Fibroblast of the conjunctiva (primary cell): ENCODE data around the gene SYTL2.
A peak's percentile ranks its signal among the peaks of the same experiment; 100 is the strongest.

Source experiments
- DNase-seq: peaks from one replicate; pipeline ENCODE4 v3.0.0-alpha.2; 2010; ENCODE audit warnings: low read depth

Gene SYTL2

DNA sequence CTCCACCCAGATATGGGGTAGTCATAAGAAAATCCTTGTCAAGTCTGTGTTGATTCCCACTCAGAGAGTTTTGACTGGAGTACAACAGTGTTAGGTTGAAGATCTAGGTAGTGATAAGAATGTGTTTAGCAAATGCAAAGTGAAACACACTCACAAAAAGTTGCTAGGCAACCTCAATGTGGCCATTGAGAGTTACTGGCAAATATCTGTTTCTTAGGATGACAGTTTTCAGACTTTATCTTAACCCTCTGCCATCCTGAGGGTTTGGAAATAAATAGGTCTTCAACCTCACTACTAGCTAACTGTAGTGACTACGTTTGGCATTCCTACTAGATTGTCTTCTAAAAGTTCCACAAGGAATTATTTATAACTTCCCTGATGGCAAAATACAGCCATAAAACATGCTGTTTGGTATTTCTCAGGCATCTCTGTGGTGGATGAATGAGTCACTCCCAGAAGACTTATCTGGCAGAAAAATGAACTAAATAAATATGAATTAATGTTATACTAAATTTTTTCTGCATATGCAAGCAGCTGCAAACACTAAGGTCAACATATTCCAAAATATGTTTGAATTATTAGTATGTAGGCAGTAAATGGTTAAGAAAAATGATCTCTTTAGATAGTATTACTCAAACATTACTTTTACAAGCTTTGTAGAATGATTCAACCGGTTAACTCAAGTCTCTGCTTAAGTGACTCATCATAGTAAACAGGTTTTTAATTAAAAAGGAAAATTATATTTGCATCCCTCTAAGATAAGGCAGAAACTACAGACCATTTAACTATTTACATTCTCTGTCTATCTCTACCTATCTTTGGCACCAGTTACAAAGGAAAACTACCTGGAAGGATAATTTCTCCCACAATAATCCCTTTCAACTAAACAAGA, 17.1 kb upstream of the SYTL2 start:
- peak; percentile 60 for DNase-seq

DNA sequence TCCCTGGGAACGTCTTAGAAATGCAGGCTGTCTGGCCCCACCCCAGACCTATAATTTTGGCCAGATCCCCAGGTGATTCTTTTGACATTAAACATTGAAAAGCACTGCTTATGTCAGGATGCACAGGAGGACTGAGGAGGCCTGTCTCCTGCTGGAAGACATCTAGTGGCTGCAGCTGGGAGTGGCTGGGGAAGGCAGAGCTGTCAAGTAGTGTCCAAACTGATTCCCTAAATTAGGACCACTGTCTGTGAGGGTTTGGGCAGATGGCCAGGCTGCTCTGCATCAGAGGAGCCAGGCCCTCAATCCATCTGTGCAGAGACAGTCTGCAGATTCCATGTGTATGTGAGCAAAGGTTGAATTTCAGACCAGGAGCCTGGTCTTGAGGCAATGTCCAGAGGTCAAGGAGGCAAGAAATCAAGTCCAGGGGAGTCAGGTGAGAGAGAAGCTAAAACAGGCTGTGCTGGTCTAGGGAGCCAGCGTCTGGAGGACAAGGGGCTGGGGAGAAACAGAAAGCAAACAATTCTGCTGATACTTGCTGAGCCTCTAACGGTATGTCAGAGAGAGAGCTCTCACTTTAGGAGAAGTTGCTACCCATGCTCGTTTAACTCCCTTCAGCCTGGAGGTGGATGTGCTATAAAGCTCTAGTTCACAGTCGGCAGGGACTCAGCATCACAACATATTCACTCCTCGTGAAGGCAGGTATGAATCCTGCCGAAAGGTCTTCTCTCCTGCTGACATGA, 15.3 kb upstream of the SYTL2 start:
- no peak for DNase-seq

DNA sequence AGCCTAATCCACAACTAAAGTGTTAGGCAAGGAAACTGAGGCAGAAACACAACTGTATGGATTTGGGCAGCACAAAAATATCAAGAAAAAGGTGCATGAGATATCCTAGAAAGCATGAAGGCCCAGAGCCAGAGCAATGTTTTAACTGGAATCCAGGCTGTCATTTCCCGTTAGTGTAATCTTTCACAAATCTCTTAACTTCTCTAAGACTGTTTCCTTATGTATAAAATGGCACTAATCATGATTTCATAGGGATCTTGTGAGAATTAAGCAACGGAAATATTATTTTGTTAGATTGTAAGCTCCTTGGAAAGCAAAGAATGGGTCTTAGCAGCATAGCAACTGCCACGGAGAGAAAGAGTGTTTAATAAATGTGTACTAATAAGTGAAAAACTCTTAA, 14.7 kb upstream of the SYTL2 start:
- no peak for DNase-seq

DNA sequence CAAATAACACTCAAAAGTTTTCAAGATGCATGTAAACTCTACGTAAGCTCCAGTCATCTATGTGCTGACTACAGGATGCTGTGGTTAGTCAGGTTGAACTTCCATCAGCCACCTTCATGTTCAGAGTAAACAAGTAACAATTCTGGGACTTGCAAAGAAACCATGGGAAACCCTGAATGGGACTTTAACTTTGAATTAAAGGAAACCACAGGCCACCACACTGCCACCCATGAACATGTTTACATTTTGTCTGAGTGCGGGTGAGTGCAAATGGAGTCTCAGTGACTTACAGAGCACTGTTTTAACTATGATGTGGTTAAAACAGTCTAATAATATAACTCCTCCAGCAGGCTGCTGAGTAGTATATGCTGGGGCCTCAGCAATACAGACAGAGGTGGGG, 12.9 kb upstream of the SYTL2 start:
- no peak for DNase-seq

DNA sequence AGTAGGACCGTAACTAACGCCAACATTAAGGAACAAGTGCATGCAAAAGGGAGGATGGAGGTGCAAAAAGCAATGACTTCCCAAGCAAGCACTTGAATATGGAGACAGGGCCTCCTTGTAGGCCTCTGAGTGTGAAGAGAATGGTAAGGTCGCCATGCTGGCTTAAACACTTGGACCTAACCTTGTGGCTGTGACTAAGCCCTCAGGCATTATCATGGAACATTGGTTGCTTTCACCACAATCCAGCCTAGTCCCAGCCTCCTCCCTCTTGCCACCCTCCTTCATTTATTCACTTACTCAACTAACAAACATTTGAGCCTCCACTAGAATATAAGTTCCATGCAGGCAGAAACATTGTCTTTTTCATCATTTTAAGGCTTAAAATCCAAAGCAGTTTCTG, 11.9 kb upstream of the SYTL2 start:
- no peak for DNase-seq

DNA sequence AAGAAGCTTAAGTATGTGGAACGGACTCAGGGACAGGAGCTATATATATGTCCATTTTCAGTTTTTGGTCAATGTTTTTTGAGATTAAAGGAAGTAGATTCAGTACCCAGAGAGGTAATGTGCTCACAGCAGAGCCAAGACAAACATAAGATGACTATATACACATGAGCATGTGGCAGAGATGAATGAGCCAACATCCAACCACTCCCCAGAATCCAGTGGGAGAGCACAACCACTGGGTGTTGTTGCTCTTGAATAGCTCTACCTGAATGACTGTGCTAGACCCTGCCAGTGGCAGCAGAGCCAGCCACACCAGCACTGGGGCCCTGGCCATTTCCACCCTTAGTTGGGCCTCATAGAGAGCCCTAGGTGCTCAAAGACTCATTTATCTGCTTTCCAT, 10.7 kb upstream of the SYTL2 start:
- no peak for DNase-seq

DNA sequence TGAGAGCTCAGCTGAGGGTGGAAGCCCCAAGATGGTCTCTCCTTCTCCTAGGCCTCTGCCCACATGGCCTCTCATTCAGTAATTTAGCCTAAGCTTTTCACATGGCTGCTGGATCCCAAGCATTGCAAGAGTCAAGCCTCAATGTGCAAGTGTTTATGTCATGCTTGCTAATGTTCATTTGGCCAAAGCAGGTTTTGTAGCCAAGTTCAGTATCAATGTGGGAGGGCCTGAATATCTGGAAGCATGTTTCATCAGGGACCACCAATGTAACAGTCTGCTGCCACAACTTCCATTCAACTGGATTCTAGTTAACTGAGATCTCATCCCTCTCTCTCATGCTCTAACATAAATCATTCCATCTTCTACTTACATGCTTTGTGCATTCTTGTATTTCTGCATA, 8.5 kb upstream of the SYTL2 start:
- no peak for DNase-seq

DNA sequence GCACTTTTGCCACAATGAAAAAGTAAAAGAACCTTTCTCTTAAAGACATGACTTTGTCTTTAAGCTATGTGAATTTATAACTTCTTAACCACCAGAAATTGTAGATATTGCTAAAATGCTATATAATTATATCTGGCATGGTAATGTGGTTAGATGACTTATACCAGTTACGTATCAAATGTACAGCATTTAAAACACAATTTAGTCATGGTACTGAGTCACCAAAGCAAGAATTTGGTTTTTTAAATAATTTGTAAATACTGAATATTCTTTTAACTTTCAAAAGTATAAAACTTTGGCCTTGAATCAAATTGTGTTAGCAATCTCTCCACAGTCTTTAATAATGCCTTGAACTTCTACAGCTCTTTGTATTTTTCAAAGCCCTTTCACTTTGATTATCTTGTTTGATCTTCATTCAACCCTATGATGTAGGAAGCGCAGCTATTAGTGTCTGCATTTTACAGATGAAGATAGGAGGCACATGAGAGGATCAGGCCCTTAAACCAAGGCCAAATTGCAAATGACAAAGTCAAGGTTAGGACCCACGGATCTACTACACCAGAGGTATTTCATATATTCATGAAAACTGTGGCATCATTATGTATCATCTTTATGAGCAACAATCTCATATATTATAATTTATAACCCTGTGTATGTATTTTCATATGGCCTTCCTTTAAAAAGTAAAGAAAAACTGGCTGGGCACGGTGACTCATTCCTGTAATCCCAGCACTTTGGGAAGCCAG, 4.4 kb upstream of the SYTL2 start:
- DNase-seq = no peak

DNA sequence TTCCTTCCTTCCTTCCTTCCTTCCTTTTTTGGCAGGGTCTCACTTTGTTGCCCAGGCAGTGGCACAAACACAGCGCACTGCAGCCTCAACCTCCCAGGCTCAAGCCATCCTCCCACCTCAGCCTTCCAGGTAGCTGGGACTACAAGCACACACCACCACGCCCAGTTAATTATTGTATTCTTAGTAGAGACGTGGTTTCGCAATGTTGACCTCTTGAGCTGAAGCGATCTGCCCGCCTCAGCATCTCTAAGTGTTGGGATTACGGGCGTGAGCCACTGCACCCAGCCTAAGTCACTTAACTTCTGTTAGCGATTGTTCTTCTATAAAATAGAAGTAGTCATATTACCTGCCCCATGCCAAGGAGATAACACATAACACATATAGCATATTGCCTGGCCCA, 2.8 kb upstream of the SYTL2 start:
- no peak for DNase-seq

DNA sequence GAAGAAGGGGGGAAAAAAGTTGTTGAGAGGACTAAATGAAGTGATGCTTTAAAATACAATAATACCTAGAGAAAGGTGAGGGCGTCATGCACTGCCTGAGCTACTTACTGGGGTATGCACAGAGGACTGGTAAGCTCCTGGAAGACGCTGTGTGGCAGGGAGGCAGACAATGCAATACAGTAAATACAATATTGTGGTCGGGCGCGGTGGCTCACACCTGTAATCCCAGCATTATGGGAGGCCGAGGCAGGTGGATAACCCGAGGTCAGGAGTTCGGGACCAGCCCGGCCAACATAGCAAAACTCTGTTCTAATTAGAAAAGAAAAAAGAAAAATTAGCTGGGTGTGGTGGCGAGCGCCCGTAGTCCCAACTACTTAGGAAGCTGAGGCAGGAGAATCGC, 683 bp upstream of the SYTL2 start:
- no peak for DNase-seq

DNA sequence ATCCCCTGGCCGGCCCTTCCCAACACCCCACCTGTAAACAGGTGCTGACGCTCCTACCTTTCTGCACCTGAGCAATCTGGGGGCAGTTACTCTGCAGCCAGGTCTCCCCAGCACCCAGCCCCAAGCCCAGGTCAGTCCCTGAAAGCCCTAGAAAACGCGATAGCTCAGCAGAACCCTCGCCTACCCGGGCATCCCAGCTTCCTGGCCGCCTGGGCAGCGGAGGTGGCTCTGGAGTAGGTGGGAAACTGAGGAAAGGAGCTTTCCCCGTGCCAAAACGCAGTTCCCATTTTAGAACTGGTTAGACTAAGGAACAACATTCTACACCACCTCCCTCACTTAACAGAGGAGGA, 445 bp downstream of the SYTL2 start:
- DNase-seq = no peak

DNA sequence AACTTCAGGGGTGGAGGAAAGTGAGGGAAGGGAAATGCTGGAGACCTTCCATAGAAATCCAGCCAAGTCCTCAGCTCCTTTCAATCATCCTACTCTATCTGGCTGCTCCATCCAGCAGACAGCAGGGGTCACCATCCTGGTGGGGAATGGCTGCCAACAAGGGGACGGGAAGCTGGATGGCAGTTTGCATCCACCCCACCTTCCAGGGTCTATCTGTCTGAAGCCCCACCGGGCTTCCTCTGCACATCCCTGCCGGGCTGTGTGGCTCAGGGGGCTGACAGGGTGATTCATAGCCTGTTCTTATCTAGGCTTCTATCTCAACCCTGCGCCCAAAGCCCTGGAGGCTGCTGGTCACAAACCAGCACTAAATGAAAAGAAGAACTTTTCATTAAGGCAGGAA, 1.1 kb downstream of the SYTL2 start:
- DNase-seq = no peak

DNA sequence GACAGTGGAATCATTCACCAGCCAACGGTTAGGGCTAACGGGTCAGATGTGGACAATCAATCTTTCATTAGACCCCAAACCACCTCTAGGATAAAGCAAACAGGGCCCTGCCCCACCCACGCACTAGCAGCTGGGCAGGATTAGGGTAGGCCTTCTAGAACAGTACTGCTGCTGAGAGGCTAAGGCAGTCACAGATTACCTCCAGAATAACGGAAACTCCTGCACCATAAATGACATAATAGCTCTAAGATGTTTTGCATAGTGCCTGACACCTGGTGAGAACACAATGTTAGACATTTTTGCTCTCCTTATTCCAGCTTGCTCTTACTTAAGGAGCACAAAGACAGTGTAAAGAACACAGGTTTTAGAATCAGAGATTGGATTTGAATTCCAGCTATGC, 1.8 kb downstream of the SYTL2 start:
- DNase-seq = no peak

DNA sequence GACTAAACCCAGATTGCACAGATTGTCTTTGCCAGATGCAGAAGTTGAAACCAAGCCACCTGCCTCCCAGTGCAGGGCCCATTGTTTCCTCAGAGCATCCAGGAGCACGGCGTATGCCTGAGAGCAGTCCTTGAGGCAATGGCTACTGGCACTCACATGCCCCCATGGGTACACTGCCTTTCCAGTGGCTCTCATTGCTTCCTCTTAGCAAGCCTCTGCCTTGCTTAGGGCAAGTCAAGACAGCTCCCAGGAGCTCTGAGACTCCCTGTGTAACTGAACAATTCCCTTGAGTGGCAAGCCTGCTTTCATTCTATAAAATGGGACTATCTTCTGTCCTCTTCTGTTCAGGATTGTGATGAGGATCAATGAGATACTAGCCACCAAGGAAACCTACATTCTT, 4.1 kb downstream of the SYTL2 start:
- DNase-seq = no peak

DNA sequence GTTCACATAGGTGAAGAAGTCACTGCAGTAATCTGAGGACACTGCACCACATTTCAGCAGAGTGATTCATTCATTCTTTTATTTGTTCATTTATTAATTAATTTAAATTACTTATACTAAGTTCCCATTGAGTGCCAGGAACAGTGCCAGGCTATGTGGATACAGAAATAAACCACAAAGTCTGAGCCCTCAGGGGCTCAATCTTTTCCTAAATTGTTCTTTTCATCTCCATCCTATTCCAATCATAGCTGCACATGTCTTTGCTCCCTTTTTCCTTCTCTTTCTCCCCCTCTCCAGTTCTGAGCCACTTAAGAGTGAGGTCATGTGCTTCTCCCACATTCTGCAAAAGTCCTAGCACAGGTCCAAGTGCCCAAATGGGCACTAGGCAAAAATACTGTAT, 4.9 kb downstream of the SYTL2 start:
- no peak for DNase-seq

DNA sequence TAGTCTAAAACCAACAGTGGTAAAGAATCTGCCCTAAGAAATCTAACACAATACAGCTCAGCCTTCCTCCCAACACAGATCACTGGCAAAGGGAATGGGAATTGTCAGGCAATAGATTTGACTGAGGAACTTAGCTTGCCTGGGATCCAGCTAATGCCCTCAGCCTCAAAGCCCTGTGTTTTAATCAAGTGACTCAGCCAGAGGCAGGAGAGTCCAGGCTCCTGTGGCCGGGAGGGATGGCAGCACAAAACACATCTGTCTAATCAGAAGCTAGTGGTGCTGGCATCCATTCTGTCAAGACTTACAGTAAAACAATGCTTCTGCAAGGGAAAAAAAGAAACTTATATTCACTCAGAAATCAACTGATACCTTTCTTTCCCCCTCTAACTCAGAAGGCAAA, 5.6 kb downstream of the SYTL2 start:
- DNase-seq = no peak

DNA sequence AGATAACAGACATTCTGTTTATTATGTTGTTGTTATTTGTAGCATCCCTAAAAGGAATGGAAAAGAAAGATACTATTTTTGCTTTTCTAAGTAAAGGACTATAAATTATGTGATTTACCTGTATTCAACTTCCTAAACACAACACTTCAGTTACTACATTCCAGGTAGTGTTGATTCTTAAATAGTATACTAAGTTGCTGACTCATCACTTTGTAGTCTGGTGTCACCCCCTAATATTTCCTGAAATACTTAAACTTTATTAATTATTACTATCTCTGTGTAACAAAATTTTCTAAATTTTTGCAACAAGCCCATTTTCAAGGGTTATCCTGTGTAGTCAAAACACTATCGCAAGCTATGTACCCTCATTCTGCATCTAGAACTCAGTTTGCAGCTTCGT, 7.0 kb downstream of the SYTL2 start:
- no peak for DNase-seq

DNA sequence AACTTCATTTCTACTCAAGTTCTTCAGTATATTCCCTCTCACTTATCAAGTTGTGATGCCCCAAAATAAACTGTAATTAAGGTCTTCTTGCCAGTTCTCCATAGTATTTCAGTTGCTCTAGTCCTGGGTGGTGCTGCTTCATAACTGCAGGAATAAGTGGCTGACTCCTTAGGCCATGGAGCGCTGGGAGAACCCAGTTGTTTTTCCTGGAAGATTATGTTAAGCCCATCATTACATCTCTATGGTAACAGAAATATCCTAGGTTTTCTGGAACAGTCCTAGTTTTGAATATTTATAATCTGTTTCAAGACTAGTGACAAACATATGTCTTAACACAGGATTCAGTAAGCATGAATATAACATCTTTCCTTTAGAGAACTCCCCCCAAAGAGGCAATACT, 7.6 kb downstream of the SYTL2 start:
- DNase-seq = no peak

DNA sequence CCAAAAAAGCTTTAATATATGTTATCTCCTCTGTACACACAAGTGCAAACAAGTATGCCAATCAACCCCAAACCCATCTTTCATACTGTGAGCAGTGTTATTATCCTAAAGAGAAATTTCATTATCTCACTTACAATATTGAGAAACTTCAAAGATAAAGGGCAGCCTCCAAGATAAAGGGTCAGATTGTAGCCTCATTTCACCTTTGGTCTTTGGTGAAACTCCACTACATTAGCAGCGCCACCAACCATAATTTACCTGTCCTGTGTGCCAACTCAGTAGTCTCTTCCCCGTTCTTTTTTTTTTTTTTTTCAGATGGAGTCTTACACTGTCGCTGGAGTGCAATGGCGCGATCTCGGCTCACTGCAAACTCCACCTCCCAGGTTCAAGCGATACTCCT, 9.4 kb downstream of the SYTL2 start:
- DNase-seq = no peak

DNA sequence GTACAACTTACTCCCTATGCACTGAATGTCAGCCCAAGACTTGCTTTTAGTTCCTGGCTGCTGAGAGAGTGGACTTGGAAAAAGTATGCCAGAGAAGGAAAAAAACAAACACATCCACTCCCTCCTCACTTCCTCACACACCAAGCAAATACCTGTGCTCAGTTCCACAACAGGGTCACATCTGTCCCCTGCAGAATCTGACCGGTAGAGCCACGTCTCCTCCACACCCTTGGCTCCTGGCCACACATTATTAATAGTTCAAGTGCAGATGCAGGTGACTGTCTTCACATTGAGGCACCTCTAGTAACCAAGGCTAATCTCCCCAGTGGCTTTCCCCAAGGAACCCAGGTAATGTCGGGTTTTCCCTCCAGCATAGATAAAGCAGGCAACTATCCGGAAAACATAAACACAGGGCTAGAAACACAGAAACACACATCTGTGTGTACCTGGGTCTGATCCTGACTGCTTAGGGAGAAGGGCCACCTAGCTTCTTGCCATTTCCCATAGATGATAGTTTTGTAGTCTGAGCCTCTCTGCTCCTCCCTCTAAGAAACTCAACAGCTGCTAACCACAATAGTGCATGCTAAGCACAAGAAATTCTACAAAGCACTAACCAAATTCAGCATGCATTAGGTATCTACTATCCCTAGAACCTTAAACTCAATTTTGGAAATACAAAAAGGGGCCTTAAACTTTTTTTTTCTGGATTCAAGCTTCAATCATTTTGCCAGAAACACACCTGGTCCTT, 10.2 kb downstream of the SYTL2 start:
- no peak for DNase-seq

DNA sequence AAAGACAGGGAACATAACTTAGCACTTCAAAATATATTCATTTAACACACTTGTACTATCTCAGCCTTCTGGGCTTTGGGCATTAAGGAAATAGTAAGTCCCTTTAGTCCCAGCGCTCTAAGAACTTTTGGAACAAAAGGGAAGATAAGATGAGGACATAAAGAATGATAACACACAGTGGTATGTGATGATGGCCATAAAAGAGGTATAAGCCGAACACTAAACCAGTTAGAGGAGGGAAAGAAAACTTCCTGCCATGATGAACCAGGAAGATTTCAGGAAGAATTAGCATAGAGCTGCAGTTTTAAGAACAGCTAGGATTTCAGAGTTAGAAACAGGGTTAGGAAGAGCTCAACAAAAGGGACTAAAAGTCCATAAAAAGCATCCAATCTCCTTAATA, 11.8 kb downstream of the SYTL2 start:
- DNase-seq = no peak

DNA sequence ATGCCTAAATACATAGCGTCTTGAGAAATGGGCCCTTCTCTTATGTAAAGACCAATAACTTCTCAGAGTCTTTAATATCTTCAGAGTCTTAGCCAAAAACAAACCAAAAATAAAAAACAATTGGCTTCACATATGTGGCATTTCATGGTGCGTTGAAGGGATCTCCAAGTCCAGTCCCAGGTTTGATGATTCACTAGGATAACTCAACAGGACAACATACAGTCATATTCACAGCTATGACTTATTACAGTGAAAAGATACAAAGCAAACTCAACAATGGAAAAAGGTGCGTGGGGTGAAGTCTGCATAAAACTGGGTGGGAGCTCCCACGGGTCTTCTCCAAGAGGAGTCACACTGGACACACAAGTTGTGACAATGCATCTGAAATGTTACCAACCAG, 12.6 kb downstream of the SYTL2 start:
- DNase-seq = no peak
